GM13977 (cell line): Measurements from ENCODE around the gene CMTM4.

ENCODE experiments used
- DNase-seq: peaks from one replicate; pipeline ENCODE4 v3.0.0; 2012; ENCODE audit warnings: low spot score
- in situ Hi-C: fragments of 300-500 bp; cut with MboI; formaldehyde crosslinking; loops from one replicate; pipeline ENCODE4 v1.12.0; 2022; ENCODE audit warnings: low sequenced_read_pairs, low pct_unique_long_range_greater_than_20kb, mixed read lengths, inconsistent platforms; ENCODE audit not compliant: unreplicated experiment
- TF ChIP-seq, protein P1 (sequence below): IDR thresholded peaks from 2 replicates; pipeline ENCODE4 v1.5.1; 2012; ENCODE audit warnings: mild to moderate bottlenecking, control low read depth; ENCODE audit not compliant: insufficient read depth; ENCODE audit errors: extremely low read depth, missing control alignments

CMTM4 gene

DNA sequence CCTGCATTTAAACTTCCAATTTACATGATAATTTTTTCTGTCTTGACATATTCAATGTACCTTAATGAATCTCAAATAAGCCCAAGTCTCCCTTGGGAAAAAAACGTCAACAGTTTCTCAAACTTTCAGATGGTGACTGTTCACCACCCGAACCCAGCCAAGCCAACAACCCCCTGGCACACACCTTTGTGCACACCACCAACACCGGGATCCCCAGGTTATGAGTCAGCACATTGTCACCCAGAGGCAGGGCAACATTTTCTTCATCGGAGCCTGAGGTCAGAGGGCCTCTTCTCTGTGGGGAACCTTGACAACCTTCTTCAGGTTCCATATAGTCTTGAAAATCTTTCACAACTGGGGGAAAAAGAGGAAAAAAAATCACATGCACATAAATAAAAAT is 39.3 kb upstream of the CMTM4 start:
- in situ Hi-C loops: loop anchor here (25.0 kb wide), 1 partner anchor 324 kb away; no protein-coding TSS in a partner anchor
- DNase-seq: no peak
- TF ChIP-seq, protein P1, sequence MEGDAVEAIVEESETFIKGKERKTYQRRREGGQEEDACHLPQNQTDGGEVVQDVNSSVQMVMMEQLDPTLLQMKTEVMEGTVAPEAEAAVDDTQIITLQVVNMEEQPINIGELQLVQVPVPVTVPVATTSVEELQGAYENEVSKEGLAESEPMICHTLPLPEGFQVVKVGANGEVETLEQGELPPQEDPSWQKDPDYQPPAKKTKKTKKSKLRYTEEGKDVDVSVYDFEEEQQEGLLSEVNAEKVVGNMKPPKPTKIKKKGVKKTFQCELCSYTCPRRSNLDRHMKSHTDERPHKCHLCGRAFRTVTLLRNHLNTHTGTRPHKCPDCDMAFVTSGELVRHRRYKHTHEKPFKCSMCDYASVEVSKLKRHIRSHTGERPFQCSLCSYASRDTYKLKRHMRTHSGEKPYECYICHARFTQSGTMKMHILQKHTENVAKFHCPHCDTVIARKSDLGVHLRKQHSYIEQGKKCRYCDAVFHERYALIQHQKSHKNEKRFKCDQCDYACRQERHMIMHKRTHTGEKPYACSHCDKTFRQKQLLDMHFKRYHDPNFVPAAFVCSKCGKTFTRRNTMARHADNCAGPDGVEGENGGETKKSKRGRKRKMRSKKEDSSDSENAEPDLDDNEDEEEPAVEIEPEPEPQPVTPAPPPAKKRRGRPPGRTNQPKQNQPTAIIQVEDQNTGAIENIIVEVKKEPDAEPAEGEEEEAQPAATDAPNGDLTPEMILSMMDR: no peak

DNA sequence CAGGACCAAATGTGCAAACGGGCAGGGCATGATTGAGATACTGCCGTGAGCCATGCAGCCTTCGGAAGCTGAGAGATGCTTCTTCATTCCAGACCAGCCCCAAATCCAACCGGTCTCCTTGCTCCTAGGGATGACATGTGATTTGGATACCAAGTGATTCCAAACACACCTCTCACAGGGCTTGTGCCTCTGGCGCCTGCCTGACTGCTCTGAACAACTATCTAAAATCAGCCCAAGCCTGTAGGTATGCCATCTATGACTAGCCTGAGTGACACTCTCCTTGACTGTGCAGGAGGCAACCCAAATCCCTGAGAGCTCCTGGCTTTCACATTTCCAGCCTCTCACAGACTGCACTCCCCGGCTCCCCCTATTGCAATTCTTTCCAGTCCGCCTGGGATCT is 34.6 kb upstream of the CMTM4 start:
- in situ Hi-C loops: loop anchor here (25.0 kb wide), 1 partner anchor 319 kb away; no protein-coding TSS in a partner anchor
- DNase-seq: no peak
- TF ChIP-seq, protein P1: no peak

DNA sequence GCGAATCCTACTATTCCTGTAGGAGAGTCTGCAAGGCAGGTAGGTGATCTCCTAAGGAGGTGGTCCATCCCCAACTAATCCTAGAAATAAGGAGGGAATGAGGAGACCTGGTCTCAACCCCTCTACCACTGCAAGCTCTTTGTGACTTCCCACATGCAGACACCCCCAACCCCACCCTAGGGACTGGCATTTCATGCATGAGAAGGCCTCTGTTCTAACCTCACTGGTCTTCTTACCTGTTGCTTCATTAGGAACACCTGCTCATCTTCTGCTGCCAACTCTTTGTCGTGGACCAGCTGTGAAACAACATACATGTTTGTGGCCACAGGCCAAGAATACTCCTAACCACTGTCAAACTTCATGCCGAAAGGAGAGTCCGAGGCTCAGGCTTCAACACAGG is 32.3 kb upstream of the CMTM4 start:
- DNase-seq: no peak
- in situ Hi-C loops: loop anchor here (25.0 kb wide), 1 partner anchor 317 kb away; no protein-coding TSS in a partner anchor
- TF ChIP-seq, protein P1: no peak

DNA sequence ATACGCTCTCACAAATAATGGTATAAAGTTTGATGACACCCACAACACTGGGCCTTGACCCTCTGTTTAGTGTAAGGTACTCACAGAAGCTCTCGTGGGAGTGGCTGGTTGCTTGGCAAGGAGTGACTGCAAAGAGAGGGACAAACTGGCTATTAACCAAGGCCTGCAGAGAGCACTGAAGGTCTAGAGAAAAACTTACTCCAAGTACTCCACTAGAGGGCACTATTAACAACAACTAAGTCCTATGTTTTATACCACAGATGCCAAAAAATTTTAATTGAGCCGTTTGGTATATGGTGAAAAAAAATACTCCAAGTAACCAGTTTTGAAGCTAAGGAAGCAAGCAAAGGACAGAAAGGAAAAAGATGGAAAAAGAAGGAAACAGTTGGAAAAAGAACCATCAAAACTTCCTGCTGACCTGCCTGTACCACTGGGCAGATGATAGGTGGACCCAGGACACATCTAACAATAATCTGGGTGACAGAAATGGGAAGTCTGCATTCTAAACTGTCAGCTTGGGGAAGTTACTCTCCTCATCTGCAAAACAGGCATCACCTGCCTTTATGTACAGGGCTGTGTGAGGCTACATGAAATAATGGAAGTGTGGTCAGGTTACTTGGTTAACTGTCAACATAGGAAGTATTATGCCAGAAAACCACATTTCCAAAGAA is 31.7 kb upstream of the CMTM4 start:
- TF ChIP-seq, protein P1: peak; percentile 60
- in situ Hi-C loops: loop anchor here (25.0 kb wide), 1 partner anchor 316 kb away; no protein-coding TSS in a partner anchor

DNA sequence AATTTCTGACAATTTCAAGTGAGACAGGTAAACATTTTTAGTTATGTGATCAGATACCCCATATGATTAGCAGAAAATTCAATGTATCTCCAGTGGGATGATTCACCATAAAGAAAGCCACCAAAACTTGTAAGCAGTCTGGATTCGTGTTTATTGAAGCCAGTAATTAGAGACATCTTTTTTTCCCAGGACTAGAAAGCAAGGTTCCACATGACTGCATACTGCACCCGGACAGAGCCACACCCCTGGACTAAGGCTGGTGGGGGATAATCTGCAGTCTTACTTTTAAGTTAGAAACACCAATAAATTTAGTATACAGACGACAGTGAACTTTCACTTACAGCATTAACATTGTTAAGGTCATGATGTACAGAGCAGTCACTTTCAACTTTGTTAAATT is 24.2 kb upstream of the CMTM4 start:
- DNase-seq: no peak
- TF ChIP-seq, protein P1: no peak
- in situ Hi-C loops: no loop called here

More for the DNA sequence above, 31.7 kb upstream of the CMTM4 start:
- DNase-seq: peak; percentile 60

DNA sequence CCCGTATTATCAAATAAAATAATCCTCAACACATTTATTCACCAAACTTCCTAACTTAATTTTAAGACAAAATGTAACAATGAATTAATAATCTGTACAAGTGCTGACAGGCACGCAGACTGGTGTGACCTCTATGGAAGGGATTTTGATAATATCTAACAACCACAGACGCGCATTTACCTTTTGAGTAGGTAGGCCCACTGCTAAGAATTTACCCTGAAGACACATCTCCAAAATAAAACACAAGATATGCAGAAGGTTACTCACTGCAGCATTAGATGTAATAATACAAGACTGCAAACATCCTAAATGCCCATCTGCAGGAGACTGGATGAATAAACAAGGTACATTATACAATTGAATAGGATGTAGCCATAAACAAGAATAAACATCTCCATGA is 22.7 kb upstream of the CMTM4 start:
- in situ Hi-C loops: no loop called here
- TF ChIP-seq, protein P1: no peak
- no peak for DNase-seq
